ENCODE measurements around the gene SLC5A5. TPM values are rescaled to one million over a fixed set of nuclear protein-coding genes. Genes with fewer than 3 reads are reported as not detected.
"Not testable (repeated sequence)": the region's sequence is repeated elsewhere in the genome, so short reads cannot be mapped to it uniquely, and the experiment has no call there.

SLC5A5 gene
- total RNA-seq, 1 experiment from 2014 or later: not detected

GRCh38 chr19:17919122-17919521 is 47.4 kb downstream of the SLC5A5 start:
- DNase-seq (ENCODE audit: low read depth): not testable (repeated sequence)

GRCh38 chr19:17920527-17920926 is 48.8 kb downstream of the SLC5A5 start:
- no peak for DNase-seq (ENCODE audit: low read depth)

- DNase-seq (ENCODE audit: low read depth): no peak
These were observed 50.4 kb downstream of the SLC5A5 start for GRCh38 chr19:17922138-17922537.

GRCh38 chr19:17926044-17926443 is 54.3 kb downstream of the SLC5A5 start:
- DNase-seq (ENCODE audit: low read depth): no peak

- no peak for DNase-seq (ENCODE audit: low read depth)
These were observed 57.3 kb downstream of the SLC5A5 start for GRCh38 chr19:17929056-17929455.

- no peak for DNase-seq (ENCODE audit: low read depth)
These were observed 59.9 kb downstream of the SLC5A5 start for GRCh38 chr19:17931532-17932191.

- DNase-seq (ENCODE audit: low read depth): peak; percentile 87
These were observed 61.0 kb downstream of the SLC5A5 start, which contains the start of gene CCDC124 for GRCh38 chr19:17932485-17933338. Gene CCDC124, plus strand, starts transcription at chr19:17933015. Its CDS starts 3,406 bp downstream, at chr19:17936421.

- DNase-seq (ENCODE audit: low read depth): peak; percentile 66
These were observed 61.8 kb downstream of the SLC5A5 start for GRCh38 chr19:17933414-17934129.

- no peak for DNase-seq (ENCODE audit: low read depth)
These were observed 64.6 kb downstream of the SLC5A5 start for GRCh38 chr19:17936379-17936778.

GRCh38 chr19:17937371-17937900 is 65.7 kb downstream of the SLC5A5 start:
- no peak for DNase-seq (ENCODE audit: low read depth)

- DNase-seq (ENCODE audit: low read depth): peak; percentile 87
These were observed 66.5 kb downstream of the SLC5A5 start for GRCh38 chr19:17938092-17938845.

GRCh38 chr19:17942181-17942580 is 70.4 kb downstream of the SLC5A5 start:
- DNase-seq (ENCODE audit: low read depth): no peak

GRCh38 chr19:17942582-17943273 is 71.0 kb downstream of the SLC5A5 start:
- DNase-seq (ENCODE audit: low read depth): no peak

GRCh38 chr19:17943274-17944221 is 71.8 kb downstream of the SLC5A5 start:
- no peak for DNase-seq (ENCODE audit: low read depth)

GRCh38 chr19:17944301-17944700 is 72.6 kb downstream of the SLC5A5 start:
- DNase-seq (ENCODE audit: low read depth): peak; percentile 63
